Large intestine (tissue), 3 donors: ENCODE results near the gene SLC9A1. TPM values are rescaled to one million over a fixed set of nuclear protein-coding genes. Genes with fewer than 3 reads are reported as not detected.

Experiments used
- DNase-seq, 2 donors: peaks; one replicate each; pipeline versions ENCODE4 v3.0.0 to v3.0.0-alpha.2; 2013
- H3K27ac ChIP-seq: one replicate; pipeline ENCODE4 v1.5.1; 2013; ENCODE audit warnings: low read length
- H3K27me3 ChIP-seq: 2 replicates; pipeline ENCODE4 v1.6.1; 2013; ENCODE audit warnings: low read length; ENCODE audit not compliant: control insufficient read depth, insufficient read depth
- H3K36me3 ChIP-seq: 2 replicates; pipeline ENCODE4 v1.6.1; 2013; ENCODE audit warnings: low read length; ENCODE audit not compliant: control insufficient read depth, insufficient read depth
- H3K4me1 ChIP-seq: one replicate; pipeline ENCODE4 v1.6.1; 2013; ENCODE audit warnings: low read length; ENCODE audit not compliant: control insufficient read depth, insufficient read depth
- H3K4me3 ChIP-seq: one replicate; pipeline ENCODE4 v1.5.1; 2013; ENCODE audit warnings: low read length
- H3K9me3 ChIP-seq: one replicate; pipeline ENCODE4 v1.6.1; 2013; ENCODE audit warnings: mild to moderate bottlenecking, low read depth, low read length, moderate library complexity; ENCODE audit not compliant: control insufficient read depth
- WGBS: methylation state at CpG from one replicate; pipeline ENCODE4 v1.1.5; 2013; ENCODE audit warnings: low lambda C conversion rate; ENCODE audit not compliant: insufficient coverage; 5-methylcytosine and 5-hydroxymethylcytosine counted together
- polyA plus RNA-seq: library from polyadenylated mRNA; unstranded; fragments of 120-200 nt; gene quantifications from one replicate; pipeline ENCODE4 v1.2.1, GENCODE V29; 2013

The SLC9A1 gene
- polyA plus RNA-seq, 1 donor = 21.5 TPM

GRCh38 chr1:27060891-27061290 is 94.0 kb downstream of the SLC9A1 start:
- H3K27ac ChIP-seq = no peak overlapping the region
- H3K36me3 ChIP-seq = no peaks in the 10 kb centered on the region
- peaks cover 18% of the 10 kb centered on the region for H3K4me1 ChIP-seq
- no peak for DNase-seq
- no CpG with 5 or more reads among the region's 8 CpGs for WGBS
- H3K27me3 ChIP-seq = no peaks in the 10 kb centered on the region
- H3K4me3 ChIP-seq = no peak overlapping the region
- H3K9me3 ChIP-seq = peaks cover 4% of the 10 kb centered on the region

- DNase-seq = peak in 1 of 2 donors; percentile 26
- Histone ChIP-seq H3K36me3 (no peaks in the 10 kb centered on the region), H3K4me1 (peaks cover 18% of the 10 kb centered on the region), H3K9me3 (peaks cover 4% of the 10 kb centered on the region), H3K27me3 (no peaks in the 10 kb centered on the region), H3K27ac (peak overlapping the region; percentile 71), H3K4me3 (no peak overlapping the region)
- WGBS = no CpG with 5 or more reads among the region's 12 CpGs
These were observed 95.8 kb downstream of the SLC9A1 start for GRCh38 chr1:27058966-27059669.

DNA sequence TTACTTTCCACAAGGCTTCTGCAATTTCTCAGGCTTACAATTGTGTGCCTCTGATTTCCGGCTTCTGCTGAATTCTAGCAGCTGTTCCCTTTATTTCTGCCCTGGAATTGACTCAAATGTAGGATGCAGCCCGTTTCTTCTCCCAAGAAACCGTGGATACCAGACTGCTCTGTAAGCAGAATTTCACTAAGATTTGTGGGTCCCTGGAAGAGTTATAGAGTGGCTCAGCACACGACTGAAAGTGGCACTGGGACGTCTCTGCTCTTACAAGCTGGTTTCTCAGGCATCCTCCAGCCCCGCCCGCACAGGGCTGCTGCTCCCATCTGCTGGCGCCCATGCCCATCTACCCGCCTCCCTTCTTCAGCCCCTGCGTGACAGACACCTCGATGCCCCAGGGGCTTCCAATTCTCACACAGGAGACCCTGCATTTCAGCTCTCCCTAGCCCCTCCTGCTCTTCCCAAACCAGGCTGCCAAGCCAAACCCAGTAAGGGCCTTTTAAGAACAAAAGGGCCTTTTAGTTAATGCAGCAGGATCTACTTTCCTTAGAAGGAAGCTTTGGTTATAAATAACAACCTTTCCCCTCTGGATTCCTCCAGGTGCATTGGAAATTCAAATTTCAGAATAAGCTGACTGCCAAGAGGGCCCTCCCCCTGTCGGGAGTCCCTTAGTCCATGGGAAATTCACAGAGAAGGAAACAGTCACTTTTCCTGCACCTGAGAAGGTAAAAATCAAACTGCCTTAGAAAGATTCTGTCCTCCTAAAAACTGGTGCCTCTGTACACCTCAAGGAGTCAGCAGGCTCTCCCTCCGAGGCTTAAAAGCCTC is 96.9 kb downstream of the SLC9A1 start:
- Histone ChIP-seq H3K27me3 (no peaks in the 10 kb centered on the region), H3K27ac (peak overlapping the region; percentile 71), H3K36me3 (no peaks in the 10 kb centered on the region), H3K4me1 (peaks cover 18% of the 10 kb centered on the region), H3K9me3 (no peaks in the 10 kb centered on the region), H3K4me3 (no peak overlapping the region)
- peak in 1 of 2 donors; percentile 59 for DNase-seq
- 17% methylated on average over 1 of the region's 13 CpGs for whole genome bisulfite sequencing

DNA sequence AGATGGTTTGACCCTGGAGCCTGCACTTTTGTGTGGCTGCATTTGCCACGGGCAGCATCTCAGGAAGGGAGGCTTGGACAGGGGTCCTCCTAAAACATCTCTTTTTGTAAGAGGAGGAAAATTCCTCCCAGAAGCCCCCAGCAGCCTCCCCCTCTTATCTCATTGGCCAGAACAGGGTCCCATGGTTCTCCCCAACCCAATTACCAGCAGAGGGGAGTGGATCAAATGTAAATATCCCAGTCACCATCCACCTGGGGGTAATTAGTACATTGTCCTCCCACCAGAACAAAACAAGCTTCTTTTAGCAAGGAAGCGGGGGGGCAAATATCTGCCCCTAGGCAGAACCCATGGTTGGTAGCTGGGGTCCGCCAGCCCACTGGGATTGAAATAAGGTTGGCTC is 97.5 kb downstream of the SLC9A1 start:
- WGBS = no CpG with 5 or more reads among the region's 3 CpGs
- H3K27ac ChIP-seq = peak overlapping the region; percentile 71

GRCh38 chr1:27053977-27054753 is 100.8 kb downstream of the SLC9A1 start:
- Histone ChIP-seq H3K36me3 (no peaks in the 10 kb centered on the region), H3K4me1 (peaks cover 15% of the 10 kb centered on the region), H3K9me3 (no peaks in the 10 kb centered on the region), H3K27ac (no peak overlapping the region), H3K4me3 (no peak overlapping the region), H3K27me3 (no peaks in the 10 kb centered on the region)
- 79% methylated on average over 2 of the region's 6 CpGs for WGBS
- DNase-seq = no peak

More for the DNA sequence above, 97.5 kb downstream of the SLC9A1 start:
- no peak overlapping the region for H3K4me3 ChIP-seq
- no peaks in the 10 kb centered on the region for H3K9me3 ChIP-seq
- no peak for DNase-seq
- H3K4me1 ChIP-seq = peaks cover 18% of the 10 kb centered on the region
- H3K36me3 ChIP-seq = no peaks in the 10 kb centered on the region
- no peaks in the 10 kb centered on the region for H3K27me3 ChIP-seq

- no peak overlapping the region for H3K27ac ChIP-seq
- H3K4me3 ChIP-seq = no peak overlapping the region
- no peaks in the 10 kb centered on the region for H3K9me3 ChIP-seq
- DNase-seq = no peak
- WGBS = no CpG with 5 or more reads among the region's 5 CpGs
- H3K27me3 ChIP-seq = no peaks in the 10 kb centered on the region
- H3K4me1 ChIP-seq = peaks cover 5% of the 10 kb centered on the region
- no peaks in the 10 kb centered on the region for H3K36me3 ChIP-seq
These were observed 102.4 kb downstream of the SLC9A1 start for GRCh38 chr1:27052527-27052926.

- no peaks in the 10 kb centered on the region for H3K27me3 ChIP-seq
- peaks cover 4% of the 10 kb centered on the region for H3K4me1 ChIP-seq
- H3K36me3 ChIP-seq = no peaks in the 10 kb centered on the region
- no peak for DNase-seq
- no peak overlapping the region for H3K27ac ChIP-seq
- WGBS = no CpG with 5 or more reads among the region's 3 CpGs
- H3K4me3 ChIP-seq = no peak overlapping the region
- no peaks in the 10 kb centered on the region for H3K9me3 ChIP-seq
These were observed 105.3 kb downstream of the SLC9A1 start for GRCh38 chr1:27049607-27050006.

- Histone ChIP-seq H3K4me3 (no peak overlapping the region), H3K36me3 (no peaks in the 10 kb centered on the region), H3K9me3 (no peaks in the 10 kb centered on the region), H3K27ac (no peak overlapping the region), H3K4me1 (peaks cover 5% of the 10 kb centered on the region), H3K27me3 (no peaks in the 10 kb centered on the region)
- no peak for DNase-seq
- WGBS = 80% methylated on average over 2 of the region's 2 CpGs
These were observed 105.8 kb downstream of the SLC9A1 start for GRCh38 chr1:27049100-27049499.
